Left lobe of liver (tissue), 2 donors: ENCODE results near the gene SUGP1. TPM values are rescaled to one million over a fixed set of nuclear protein-coding genes. Genes with fewer than 3 reads are reported as not detected.

Experiments
- ATAC-seq: fragments of 200-7000 bp; cut with Tn5 transposase; one replicate; pipeline ENCODE4 v1.9.1; 2020; ENCODE audit warnings: mild to moderate bottlenecking, moderate library complexity
- DNase-seq: peaks from one replicate; pipeline ENCODE4 v3.0.0-alpha.2; 2020; ENCODE audit warnings: low spot score
- total RNA-seq: library from RNA; stranded (reverse); gene quantifications from one replicate; pipeline ENCODE4 v1.2.1, GENCODE V29; 2021
- donor health status: DM: no; HTN: no; CAD: no; lungs with moderate emphysema.
- donor health status: DM: no; HTN: yes; CAD: no.

SUGP1 gene
- total RNA-seq, 1 donor from 2014 or later: 28.6 TPM

- DNase-seq (peak; percentile 70), ATAC-seq (peak; percentile 92)
These were observed 22.0 kb upstream of the SUGP1 start for GRCh38 chr19:19342086-19343015.

- ATAC-seq (no peak), DNase-seq (no peak)
These were observed 20.7 kb upstream of the SUGP1 start for GRCh38 chr19:19341026-19341425.

- ATAC-seq (no peak), DNase-seq (no peak)
These were observed 17.8 kb upstream of the SUGP1 start for GRCh38 chr19:19338082-19338481.

DNA sequence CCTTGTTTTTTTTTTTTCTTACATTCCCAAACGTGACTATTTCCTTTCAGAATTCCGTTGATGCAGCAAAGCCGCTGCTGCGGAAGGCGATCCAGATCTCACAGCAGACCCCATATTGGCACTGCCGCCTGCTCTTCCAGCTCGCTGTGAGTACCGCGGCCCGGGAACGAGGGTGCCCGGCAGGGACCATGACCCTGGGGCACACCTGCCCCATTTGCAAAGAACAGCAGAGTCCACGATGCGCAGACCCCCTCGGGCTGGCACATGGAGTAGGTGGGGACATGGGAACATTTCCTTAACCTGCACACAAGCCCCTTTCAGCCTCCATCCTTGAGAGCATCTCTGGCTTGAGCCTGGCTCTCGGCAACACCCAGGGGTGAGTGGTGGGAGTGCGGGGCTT is 16.8 kb upstream of the SUGP1 start:
- DNase-seq (no peak), ATAC-seq (no peak)

DNA sequence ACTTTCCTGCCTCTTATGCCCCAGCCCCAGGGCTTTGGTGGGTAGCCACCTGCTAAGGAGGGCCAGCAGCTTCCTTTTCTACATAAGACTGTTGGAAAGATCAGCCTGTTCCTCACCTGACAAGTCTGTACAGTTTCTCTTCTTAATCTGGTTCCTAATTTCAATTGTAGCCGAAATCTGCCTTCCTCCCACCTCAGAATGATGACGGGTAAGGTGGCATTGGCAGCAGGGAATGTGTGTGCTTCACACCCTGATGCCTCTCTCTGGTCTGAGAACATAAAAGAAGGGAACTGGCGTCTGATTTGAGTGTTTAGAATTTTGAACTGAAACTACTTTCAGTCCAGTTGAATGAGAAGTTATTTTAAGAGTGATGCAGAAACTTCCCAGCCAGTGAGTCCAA is 16.3 kb upstream of the SUGP1 start:
- no peak for ATAC-seq
- DNase-seq: no peak

- no peak for DNase-seq
- no peak for ATAC-seq
These were observed 15.3 kb upstream of the SUGP1 start for GRCh38 chr19:19335408-19336158.

- ATAC-seq (no peak), DNase-seq (no peak)
These were observed 14.7 kb upstream of the SUGP1 start for GRCh38 chr19:19334989-19335344.

DNA sequence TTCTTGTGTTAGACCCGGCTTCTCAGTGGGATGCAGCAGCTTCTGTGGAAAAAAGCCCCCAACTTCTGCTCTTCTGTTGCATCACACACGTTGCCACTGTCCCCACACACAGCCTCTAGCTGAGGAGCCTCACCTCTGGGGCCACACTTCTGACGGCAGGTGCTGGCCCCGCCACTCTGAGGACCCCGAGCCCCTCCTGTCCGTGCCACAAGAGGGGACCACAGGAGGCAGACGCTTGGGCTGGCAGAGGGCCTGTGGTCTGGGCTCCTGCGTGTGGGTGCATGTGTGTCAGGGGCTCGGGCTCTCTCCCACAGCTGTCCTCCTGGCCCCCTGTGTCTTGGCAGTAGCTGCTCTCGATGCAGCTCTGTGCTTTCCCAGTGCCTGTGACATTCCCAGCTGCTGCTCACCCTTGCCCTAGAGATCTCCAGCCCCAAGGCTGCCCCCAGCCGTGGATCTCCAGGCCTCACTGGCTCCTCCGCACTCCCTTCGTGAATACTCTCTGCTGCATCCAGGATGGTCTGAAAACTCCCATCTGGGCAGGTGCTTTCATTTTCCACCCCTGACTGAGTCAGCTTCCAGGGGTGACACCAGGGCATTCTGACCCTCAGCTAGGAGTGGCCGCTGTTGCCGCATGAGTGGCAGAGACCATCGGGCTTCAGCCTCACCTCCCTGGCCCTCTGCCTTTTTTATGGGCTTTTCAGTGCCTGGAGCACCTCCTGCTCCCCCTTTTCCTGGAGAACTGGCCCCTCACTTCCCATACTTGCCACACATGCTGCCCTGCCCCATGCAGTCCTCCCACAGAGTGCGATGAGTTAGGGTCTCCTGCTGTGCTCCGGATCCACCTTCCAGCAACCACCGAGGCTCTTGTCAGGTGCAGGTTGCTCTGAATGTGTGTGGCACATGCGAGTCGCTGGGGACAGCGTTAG is 14.0 kb upstream of the SUGP1 start:
- ATAC-seq (no peak), DNase-seq (no peak)

- ATAC-seq (no peak), DNase-seq (no peak)
These were observed 8.8 kb upstream of the SUGP1 start for GRCh38 chr19:19329126-19329525.

DNA sequence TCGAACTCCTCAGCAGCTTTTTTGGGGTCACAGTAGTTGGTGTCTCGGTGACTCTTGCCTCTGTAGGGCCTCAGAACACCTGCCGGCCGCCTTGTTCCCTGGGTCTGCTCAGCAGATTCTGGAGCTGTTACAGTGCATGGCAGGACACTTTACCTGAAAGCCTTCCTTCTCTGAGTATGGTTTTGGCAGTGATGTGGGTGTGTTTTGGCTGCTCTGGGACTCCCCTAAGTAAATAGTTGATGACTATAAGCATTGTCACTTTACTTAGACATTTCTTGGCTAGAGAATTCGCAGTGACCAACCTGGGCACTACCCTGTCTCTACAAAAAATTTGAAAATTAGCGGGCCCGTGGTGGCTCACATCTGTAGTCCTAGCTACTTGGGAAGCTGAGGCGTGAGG is 7.4 kb upstream of the SUGP1 start:
- no peak for ATAC-seq
- no peak for DNase-seq

- DNase-seq: no peak
These were observed 3.9 kb upstream of the SUGP1 start for GRCh38 chr19:19324059-19324770.

DNA sequence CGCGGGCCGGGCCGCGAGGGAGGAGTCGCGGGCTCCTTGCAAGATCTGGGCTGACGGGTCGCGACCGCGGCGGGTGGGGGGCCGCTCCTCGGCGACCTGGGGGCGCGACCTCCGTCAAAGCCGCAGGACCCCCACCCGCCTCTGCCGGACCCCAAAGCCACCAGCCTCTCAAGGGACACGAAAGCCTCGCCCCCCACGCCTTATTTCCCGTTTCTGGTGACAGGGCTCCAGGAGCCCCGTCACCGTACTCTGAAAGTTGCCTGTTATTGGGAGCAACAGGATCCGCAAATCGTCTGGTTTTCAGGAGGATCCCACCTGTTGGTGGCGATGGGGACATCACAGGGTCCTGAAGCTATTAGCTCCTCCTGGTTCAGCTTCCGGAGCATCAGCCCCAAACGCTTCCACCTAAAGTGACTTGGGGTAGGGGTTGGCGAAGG is 850 bp upstream of the SUGP1 start:
- ATAC-seq (no peak), DNase-seq (no peak)

More at GRCh38 chr19:19324059-19324770, 3.9 kb upstream of the SUGP1 start:
- ATAC-seq: no peak

DNA sequence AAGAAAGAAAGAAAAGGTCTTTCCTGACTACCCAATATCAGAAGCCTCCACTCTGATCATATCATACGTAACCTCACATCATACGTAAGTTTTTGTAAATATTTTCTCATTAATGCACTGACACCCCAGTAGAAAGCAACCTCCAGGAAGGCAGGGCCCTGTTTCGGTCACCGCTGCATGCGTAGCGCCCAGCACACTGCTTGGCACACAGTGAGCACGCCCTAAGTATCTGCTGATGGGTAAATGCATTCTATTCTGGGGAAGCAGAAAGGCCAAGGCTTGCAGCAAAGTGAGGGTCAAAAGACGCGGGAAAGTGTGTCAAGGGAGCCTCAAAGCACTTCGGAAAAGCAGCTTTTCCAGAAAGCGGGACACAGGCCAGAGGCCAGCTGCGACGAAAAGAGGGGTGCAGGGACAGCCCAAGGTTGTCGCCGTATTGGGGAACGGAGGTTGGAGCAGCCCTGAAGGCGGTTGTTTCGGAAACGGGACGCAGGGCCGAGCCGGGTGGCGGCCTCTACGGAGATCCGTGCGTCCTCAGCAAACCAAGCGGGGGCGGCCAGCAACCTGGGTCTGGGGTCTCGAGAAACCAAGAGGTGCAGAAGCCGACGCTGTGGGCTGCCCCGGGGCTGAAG is 463 bp downstream of the SUGP1 start:
- ATAC-seq: peak; percentile 4
- DNase-seq: no peak

DNA sequence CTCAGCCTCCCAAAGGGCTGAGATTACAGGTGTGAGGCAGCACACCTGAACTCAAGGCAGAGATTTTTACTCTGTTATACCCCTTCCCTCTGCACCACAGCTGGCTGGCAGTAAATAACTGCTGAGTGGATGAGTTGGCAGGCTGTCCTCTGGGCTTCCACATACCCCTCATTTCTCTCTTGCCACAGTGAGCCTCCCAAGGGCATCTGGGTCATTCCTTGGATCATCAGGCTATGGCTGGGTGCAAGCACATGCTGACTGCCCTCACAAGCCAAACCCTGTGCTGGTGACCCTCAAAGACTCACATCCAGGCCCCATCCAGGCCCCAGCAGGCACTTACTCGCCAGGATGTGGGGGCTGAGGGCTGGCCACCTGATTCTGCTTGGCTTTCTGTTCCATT is 4.2 kb downstream of the SUGP1 start:
- no peak for DNase-seq

DNA sequence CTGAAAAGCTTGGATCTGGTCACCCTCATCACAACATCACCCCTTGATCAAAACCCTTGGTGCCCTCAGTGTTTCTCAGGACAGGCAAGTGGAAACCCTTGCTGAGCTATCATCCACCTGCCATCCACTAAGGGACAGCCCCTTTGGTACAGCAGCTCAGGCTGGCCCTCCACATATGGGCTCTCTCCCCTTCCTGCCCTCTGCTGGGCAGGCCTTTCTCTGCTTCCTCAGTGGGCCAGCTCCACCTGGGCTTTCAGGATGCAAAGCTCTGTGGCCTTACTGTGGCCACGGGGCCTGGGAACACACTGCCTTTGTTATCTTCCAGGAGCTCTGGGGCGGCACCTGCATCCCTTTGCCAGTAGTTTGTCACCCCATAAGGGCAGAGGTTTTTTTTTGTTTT is 4.9 kb downstream of the SUGP1 start:
- ATAC-seq: no peak

More for the DNA sequence above, 4.2 kb downstream of the SUGP1 start:
- ATAC-seq: no peak

DNA sequence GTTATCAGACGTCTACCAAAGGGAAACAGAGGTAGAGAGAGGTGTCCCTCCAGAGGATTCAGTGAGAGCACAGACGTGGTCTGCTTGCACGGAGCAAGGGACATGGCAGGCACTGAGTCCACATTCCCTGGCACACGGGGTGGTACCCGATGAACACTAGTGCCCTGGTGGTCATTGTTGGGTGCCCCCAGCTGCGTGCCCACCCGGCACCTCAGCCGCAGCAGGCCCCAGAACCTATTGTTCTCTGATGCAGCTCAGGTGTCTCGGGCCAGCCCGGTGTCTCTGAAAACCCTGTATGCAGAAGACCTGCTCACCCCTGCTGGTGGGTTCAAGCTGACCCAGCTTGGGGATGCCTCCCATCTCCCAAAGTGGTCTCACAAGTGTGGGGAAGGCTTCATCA is 11.9 kb downstream of the SUGP1 start:
- DNase-seq: no peak
- ATAC-seq: no peak

More for the DNA sequence above, 4.9 kb downstream of the SUGP1 start:
- no peak for DNase-seq

DNA sequence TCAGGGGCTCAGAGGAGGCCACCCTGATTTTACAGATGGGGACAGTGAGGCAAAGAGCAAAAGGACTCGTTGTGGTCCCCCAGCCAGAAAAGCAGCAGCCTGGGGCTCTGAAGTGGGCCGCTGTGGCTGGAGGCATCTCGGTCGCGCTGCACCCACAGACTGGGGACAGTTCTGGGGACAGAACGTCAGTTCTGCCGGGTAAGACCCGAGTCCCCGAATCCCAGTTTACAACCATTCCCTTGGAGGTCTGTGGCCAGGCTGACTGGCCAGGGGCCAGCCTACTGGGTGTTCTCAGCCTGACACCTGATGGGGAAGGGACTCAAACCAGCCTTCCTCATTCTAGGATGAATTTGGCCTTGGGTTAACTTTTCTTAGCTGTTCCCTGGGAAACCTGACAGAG is 14.1 kb downstream of the SUGP1 start:
- no peak for DNase-seq
- ATAC-seq: no peak

- ATAC-seq: no peak
- DNase-seq: no peak
These were observed 14.6 kb downstream of the SUGP1 start for GRCh38 chr19:19305696-19306095.

GRCh38 chr19:19305066-19305465 is 15.2 kb downstream of the SUGP1 start:
- DNase-seq (no peak), ATAC-seq (no peak)
